Measurements from ENCODE around the gene CHRDL2.

The CHRDL2 gene

DNA sequence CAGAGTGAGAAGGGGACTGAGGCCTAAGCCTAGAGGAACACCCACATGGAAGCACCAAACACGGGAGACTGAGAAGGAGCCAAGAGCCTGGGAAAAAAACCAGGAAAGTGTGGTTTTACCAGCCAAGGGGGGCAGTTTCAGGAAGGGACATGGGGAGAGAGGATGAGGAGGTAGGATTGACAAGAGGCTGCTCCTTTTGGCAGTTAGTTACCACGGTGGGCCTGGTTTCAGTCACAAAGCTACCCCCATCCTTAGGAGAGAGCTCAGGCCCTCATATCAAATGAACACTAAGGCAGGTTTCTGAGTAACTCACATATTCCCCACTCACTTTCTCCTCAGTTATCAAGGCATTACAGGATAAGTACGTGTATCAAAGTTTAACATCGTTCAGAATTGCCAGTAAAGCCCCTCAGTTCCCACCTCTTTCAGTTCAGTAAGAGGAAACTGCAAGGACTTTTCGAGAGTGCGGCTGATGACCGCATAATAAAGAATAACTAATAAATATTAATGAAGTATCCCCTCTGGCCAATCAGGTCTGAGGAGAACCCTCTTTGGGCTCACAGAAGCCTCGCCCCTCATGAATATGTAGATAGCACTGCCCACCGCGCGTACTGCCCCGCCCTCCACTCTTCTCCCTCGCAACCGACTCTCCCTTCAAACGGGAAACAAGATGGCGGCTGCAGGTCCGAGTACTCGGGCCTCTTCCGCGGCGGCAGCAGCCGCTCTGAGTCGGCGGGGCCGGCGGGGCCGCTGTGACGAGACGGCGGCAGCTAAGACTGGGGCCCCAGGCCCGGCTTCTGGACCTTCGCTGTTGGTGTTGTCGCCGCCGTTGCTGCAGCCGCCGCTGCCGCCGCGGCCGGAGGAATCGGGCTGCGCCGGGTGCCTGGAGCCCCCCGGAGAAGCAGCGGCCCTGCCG is 17.2 kb upstream of the CHRDL2 start, which contains the start of gene RNF169:
Gene RNF169, plus strand, starts transcription at position 639 of the 916 bp plus-strand sequence. Its CDS starts 32 bp downstream, at position 671.
- H3K9me3 ChIP-seq (ENCODE audit: control insufficient read depth, insufficient read depth, low read length), result no peaks in the 10 kb centered on the region
- H3K4me1 ChIP-seq (ENCODE audit: control insufficient read depth, insufficient read depth, low read length), result peaks cover 4% of the 10 kb centered on the region; the same call in 1 of the 2 replicates
- H3K36me3 ChIP-seq (ENCODE audit: control insufficient read depth, insufficient read depth, low read length), result no peaks in the 10 kb centered on the region; the same call in 1 of the 2 replicates
- H3K27ac ChIP-seq (ENCODE audit: low read length), result no peak within 1 kb of the TSS
- no peak for DNase-seq (ENCODE audit: low read depth, low spot score)
- no peaks in the 10 kb centered on the region for H3K27me3 ChIP-seq (ENCODE audit: control insufficient read depth, insufficient read depth, low read length)
- peak within 1 kb of the TSS; percentile 77; the same call in 1 of the 2 replicates for H3K4me3 ChIP-seq (ENCODE audit: low read length)
- no CpG with 5 or more reads among the region's 47 CpGs for WGBS (ENCODE audit: insufficient coverage, insufficient read length)

- peaks cover 4% of the 10 kb centered on the region; the same call in 1 of the 2 replicates for H3K4me1 ChIP-seq (ENCODE audit: control insufficient read depth, insufficient read depth, low read length)
- H3K36me3 ChIP-seq (ENCODE audit: control insufficient read depth, insufficient read depth, low read length), result no peaks in the 10 kb centered on the region; the same call in 1 of the 2 replicates
- no peak overlapping the region for H3K4me3 ChIP-seq (ENCODE audit: low read length)
- no CpG with 5 or more reads among the region's 3 CpGs for WGBS (ENCODE audit: insufficient coverage, insufficient read length)
- no peaks in the 10 kb centered on the region for H3K9me3 ChIP-seq (ENCODE audit: control insufficient read depth, insufficient read depth, low read length)
- no peak for DNase-seq (ENCODE audit: low read depth, low spot score)
- H3K27me3 ChIP-seq (ENCODE audit: control insufficient read depth, insufficient read depth, low read length), result no peaks in the 10 kb centered on the region
- H3K27ac ChIP-seq (ENCODE audit: low read length), result no peak overlapping the region
These were observed 15.6 kb upstream of the CHRDL2 start for GRCh38 chr11:74746868-74747267.

DNA sequence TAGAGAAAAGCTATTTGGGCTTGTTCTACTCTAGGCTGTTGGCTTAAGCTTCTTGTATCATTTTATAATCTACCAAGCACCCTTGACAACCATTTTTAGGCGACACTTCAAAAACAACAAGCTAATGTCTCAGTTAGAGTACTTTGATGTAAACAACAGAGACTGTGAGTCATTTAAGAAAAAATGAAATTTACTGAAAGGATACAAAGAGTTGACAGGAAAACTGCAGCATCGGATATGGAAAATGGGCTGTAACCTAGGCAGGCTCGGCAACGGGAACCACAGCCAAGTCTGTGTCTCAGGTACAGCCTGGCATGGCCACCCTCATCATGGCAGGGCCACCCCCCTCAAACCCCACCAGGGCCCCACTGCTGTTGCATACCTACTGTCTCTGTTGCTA is 13.1 kb upstream of the CHRDL2 start:
- Histone ChIP-seq H3K4me3 (ENCODE audit: low read length) (no peak overlapping the region), H3K27ac (ENCODE audit: low read length) (no peak overlapping the region), H3K4me1 (ENCODE audit: control insufficient read depth, insufficient read depth, low read length) (peaks cover 4% of the 10 kb centered on the region; the same call in 1 of the 2 replicates), H3K36me3 (ENCODE audit: control insufficient read depth, insufficient read depth, low read length) (no peaks in the 10 kb centered on the region; the same call in 1 of the 2 replicates), H3K27me3 (ENCODE audit: control insufficient read depth, insufficient read depth, low read length) (no peaks in the 10 kb centered on the region), H3K9me3 (ENCODE audit: control insufficient read depth, insufficient read depth, low read length) (no peaks in the 10 kb centered on the region)
- DNase-seq (ENCODE audit: low read depth, low spot score), result no peak
- WGBS (ENCODE audit: insufficient coverage, insufficient read length), result no CpG with 5 or more reads among the region's 4 CpGs

GRCh38 chr11:74743640-74744039 is 12.4 kb upstream of the CHRDL2 start:
- Histone ChIP-seq H3K4me1 (ENCODE audit: control insufficient read depth, insufficient read depth, low read length) (peaks cover 4% of the 10 kb centered on the region; the same call in 1 of the 2 replicates), H3K36me3 (ENCODE audit: control insufficient read depth, insufficient read depth, low read length) (no peaks in the 10 kb centered on the region), H3K27me3 (ENCODE audit: control insufficient read depth, insufficient read depth, low read length) (no peaks in the 10 kb centered on the region), H3K9me3 (ENCODE audit: control insufficient read depth, insufficient read depth, low read length) (no peaks in the 10 kb centered on the region), H3K27ac (ENCODE audit: low read length) (no peak overlapping the region), H3K4me3 (ENCODE audit: low read length) (no peak overlapping the region)
- no peak for DNase-seq (ENCODE audit: low read depth, low spot score)

DNA sequence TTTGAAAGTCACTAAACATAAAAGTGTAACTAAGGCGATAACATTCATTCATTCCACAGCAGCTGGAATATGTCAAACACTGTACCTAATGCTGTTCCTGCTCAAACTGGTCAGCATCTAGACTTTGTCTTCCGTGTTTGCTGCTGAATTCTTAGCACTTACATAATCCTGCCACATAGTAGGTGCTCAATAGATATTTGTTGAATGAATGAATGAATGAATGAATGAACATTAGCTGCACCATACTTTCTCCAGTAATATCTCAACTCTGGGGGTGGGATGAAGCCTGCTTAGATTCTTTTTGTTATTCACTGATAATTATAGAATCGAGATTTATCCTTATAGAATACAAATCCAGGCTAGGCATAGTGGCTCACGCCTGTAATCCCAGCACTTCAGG is 10.8 kb upstream of the CHRDL2 start:
- Histone ChIP-seq H3K27me3 (ENCODE audit: control insufficient read depth, insufficient read depth, low read length) (no peaks in the 10 kb centered on the region), H3K4me1 (ENCODE audit: control insufficient read depth, insufficient read depth, low read length) (no peaks in the 10 kb centered on the region), H3K36me3 (ENCODE audit: control insufficient read depth, insufficient read depth, low read length) (no peaks in the 10 kb centered on the region), H3K27ac (ENCODE audit: low read length) (no peak overlapping the region), H3K4me3 (ENCODE audit: low read length) (no peak overlapping the region), H3K9me3 (ENCODE audit: control insufficient read depth, insufficient read depth, low read length) (no peaks in the 10 kb centered on the region)
- DNase-seq (ENCODE audit: low read depth, low spot score), result no peak
- no CpG with 5 or more reads among the region's 4 CpGs for whole genome bisulfite sequencing (ENCODE audit: insufficient coverage, insufficient read length)

GRCh38 chr11:74739546-74740270 is 8.5 kb upstream of the CHRDL2 start:
- Histone ChIP-seq H3K27ac (ENCODE audit: low read length) (no peak overlapping the region), H3K36me3 (ENCODE audit: control insufficient read depth, insufficient read depth, low read length) (no peaks in the 10 kb centered on the region), H3K27me3 (ENCODE audit: control insufficient read depth, insufficient read depth, low read length) (no peaks in the 10 kb centered on the region), H3K9me3 (ENCODE audit: control insufficient read depth, insufficient read depth, low read length) (no peaks in the 10 kb centered on the region), H3K4me3 (ENCODE audit: low read length) (no peak overlapping the region), H3K4me1 (ENCODE audit: control insufficient read depth, insufficient read depth, low read length) (no peaks in the 10 kb centered on the region)
- no peak for DNase-seq (ENCODE audit: low read depth, low spot score)
- no CpG with 5 or more reads among the region's 8 CpGs for WGBS (ENCODE audit: insufficient coverage, insufficient read length)

GRCh38 chr11:74736031-74736430 is 4.8 kb upstream of the CHRDL2 start:
- peaks cover 15% of the 10 kb centered on the region for H3K27me3 ChIP-seq (ENCODE audit: control insufficient read depth, insufficient read depth, low read length)

GRCh38 chr11:74735365-74735928 is 4.2 kb upstream of the CHRDL2 start:
- no peaks in the 10 kb centered on the region for H3K36me3 ChIP-seq (ENCODE audit: control insufficient read depth, insufficient read depth, low read length)
- H3K9me3 ChIP-seq (ENCODE audit: control insufficient read depth, insufficient read depth, low read length), result no peaks in the 10 kb centered on the region
- no peak overlapping the region for H3K27ac ChIP-seq (ENCODE audit: low read length)
- WGBS (ENCODE audit: insufficient coverage, insufficient read length), result no CpG with 5 or more reads among the region's 6 CpGs
- DNase-seq (ENCODE audit: low read depth, low spot score), result no peak
- H3K27me3 ChIP-seq (ENCODE audit: control insufficient read depth, insufficient read depth, low read length), result peaks cover 21% of the 10 kb centered on the region
- H3K4me3 ChIP-seq (ENCODE audit: low read length), result no peak overlapping the region
- peaks cover 3% of the 10 kb centered on the region; the same call in 1 of the 2 replicates for H3K4me1 ChIP-seq (ENCODE audit: control insufficient read depth, insufficient read depth, low read length)

More at GRCh38 chr11:74736031-74736430, 4.8 kb upstream of the CHRDL2 start:
- H3K27ac ChIP-seq (ENCODE audit: low read length), result no peak overlapping the region
- no CpG with 5 or more reads among the region's 2 CpGs for WGBS (ENCODE audit: insufficient coverage, insufficient read length)
- H3K36me3 ChIP-seq (ENCODE audit: control insufficient read depth, insufficient read depth, low read length), result no peaks in the 10 kb centered on the region
- no peaks in the 10 kb centered on the region for H3K9me3 ChIP-seq (ENCODE audit: control insufficient read depth, insufficient read depth, low read length)
- DNase-seq (ENCODE audit: low read depth, low spot score), result no peak
- no peaks in the 10 kb centered on the region for H3K4me1 ChIP-seq (ENCODE audit: control insufficient read depth, insufficient read depth, low read length)
- H3K4me3 ChIP-seq (ENCODE audit: low read length), result no peak overlapping the region

GRCh38 chr11:74734559-74734925 is 3.3 kb upstream of the CHRDL2 start:
- Histone ChIP-seq H3K4me3 (ENCODE audit: low read length) (no peak overlapping the region), H3K36me3 (ENCODE audit: control insufficient read depth, insufficient read depth, low read length) (no peaks in the 10 kb centered on the region), H3K9me3 (ENCODE audit: control insufficient read depth, insufficient read depth, low read length) (no peaks in the 10 kb centered on the region), H3K4me1 (ENCODE audit: control insufficient read depth, insufficient read depth, low read length) (peaks cover 3% of the 10 kb centered on the region; the same call in 1 of the 2 replicates), H3K27ac (ENCODE audit: low read length) (no peak overlapping the region), H3K27me3 (ENCODE audit: control insufficient read depth, insufficient read depth, low read length) (peaks cover 30% of the 10 kb centered on the region)
- DNase-seq (ENCODE audit: low read depth, low spot score), result no peak
- WGBS (ENCODE audit: insufficient coverage, insufficient read length), result no CpG with 5 or more reads among the region's 1 CpG

DNA sequence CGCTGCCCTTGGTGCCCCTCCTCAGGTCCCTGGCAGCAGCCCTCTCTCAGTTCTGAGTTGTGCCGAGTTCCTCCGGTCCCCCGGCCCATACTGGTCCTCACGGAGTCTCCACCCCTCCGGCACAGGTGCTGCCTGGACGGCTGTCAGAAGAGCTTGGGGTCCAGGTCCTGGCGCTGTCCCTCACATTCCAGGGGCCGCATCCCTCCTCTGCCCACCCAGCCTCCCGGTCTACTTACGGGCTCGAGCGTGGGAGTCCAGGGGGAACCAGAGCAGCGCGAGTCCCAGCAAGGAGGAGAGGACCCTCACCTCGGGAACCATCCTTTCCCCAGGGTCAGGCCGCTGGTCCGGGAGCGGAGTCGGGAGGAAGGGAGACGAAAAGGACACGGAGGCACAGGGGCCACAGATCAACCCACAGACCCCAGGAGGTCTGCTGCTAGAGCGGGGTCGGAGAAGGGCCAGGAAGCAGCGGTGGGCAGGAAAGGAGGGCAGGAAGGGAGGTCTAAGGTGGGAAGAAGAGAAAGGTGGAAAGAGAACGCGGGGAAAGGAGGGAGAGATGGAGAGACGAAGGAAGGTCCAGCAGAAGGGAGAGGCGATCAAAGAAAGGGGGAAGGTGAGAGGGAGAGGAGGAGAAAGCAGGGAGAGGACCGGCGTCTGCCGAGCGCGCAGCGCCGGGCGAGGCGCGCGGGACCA is 510 bp downstream of the CHRDL2 start:
- no CpG with 5 or more reads among the region's 40 CpGs for WGBS (ENCODE audit: insufficient coverage, insufficient read length)
- H3K27me3 ChIP-seq (ENCODE audit: control insufficient read depth, insufficient read depth, low read length), result peaks cover 38% of the 10 kb centered on the region
- DNase-seq (ENCODE audit: low read depth, low spot score), result no peak
- no peak overlapping the region for H3K27ac ChIP-seq (ENCODE audit: low read length)
- peak overlapping the region; percentile 44; the same call in 1 of the 2 replicates for H3K4me3 ChIP-seq (ENCODE audit: low read length)
- H3K36me3 ChIP-seq (ENCODE audit: control insufficient read depth, insufficient read depth, low read length), result no peaks in the 10 kb centered on the region
- peaks cover 3% of the 10 kb centered on the region; the same call in 1 of the 2 replicates for H3K4me1 ChIP-seq (ENCODE audit: control insufficient read depth, insufficient read depth, low read length)
- no peaks in the 10 kb centered on the region for H3K9me3 ChIP-seq (ENCODE audit: control insufficient read depth, insufficient read depth, low read length)

All from iPS DF 6.9 (cell line).